ENCODE measurements around the gene BRINP3.

The BRINP3 gene

DNA sequence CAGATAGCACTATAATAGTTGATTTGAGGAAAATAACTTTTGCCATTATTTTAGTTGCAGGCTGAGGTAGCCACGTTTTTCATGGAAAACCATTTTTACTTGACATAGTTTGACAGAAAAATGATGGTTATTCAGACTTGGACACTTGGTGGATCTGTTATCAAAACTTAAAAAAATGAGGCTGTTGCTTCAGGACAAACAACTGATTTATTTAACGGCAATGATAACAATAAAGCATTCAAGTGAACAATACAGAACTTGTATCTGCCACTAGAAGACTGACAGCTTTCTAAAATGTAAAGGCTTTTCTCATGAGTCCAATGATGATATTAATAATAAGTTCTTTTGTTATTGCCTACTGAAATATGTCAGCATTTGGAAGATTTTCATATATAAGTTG is 322.9 kb downstream of the BRINP3 start:
- TF ChIP-seq, protein P1, sequence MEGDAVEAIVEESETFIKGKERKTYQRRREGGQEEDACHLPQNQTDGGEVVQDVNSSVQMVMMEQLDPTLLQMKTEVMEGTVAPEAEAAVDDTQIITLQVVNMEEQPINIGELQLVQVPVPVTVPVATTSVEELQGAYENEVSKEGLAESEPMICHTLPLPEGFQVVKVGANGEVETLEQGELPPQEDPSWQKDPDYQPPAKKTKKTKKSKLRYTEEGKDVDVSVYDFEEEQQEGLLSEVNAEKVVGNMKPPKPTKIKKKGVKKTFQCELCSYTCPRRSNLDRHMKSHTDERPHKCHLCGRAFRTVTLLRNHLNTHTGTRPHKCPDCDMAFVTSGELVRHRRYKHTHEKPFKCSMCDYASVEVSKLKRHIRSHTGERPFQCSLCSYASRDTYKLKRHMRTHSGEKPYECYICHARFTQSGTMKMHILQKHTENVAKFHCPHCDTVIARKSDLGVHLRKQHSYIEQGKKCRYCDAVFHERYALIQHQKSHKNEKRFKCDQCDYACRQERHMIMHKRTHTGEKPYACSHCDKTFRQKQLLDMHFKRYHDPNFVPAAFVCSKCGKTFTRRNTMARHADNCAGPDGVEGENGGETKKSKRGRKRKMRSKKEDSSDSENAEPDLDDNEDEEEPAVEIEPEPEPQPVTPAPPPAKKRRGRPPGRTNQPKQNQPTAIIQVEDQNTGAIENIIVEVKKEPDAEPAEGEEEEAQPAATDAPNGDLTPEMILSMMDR (IDR thresholded peaks at IDR 0.05; ENCODE audit: borderline replicate concordance, insufficient read depth, low read depth, low read length) = no peak
- H3K4me3 ChIP-seq (ENCODE audit: low read depth, low read length) = no peak overlapping the region

DNA sequence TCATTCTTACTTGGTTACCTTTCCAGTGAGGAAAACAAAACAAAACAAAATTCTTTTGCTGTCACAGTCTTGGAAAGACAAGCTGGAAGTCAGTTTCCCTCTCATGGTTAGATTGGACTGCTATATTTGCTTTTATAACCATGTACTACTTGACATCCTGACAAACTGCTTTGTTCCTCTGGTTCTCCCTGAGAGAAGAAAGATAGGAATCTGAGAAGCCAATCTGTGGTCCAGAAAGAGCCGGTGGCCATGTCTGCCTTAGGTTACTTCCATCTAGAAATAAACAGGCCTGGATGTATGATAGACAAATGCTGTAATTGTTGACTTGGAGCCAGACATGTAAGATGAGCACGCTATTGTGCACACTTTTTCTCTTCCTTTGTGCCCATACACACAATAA is 330.0 kb downstream of the BRINP3 start:
- TF ChIP-seq, protein P1 (IDR thresholded peaks at IDR 0.05; ENCODE audit: borderline replicate concordance, insufficient read depth, low read depth, low read length) = no peak

GRCh38 chr1:190144650-190145049 is 333.0 kb downstream of the BRINP3 start:
- no peak overlapping the region for H3K4me3 ChIP-seq (ENCODE audit: low read depth, low read length)
- TF ChIP-seq, protein P1 (IDR thresholded peaks at IDR 0.05; ENCODE audit: borderline replicate concordance, insufficient read depth, low read depth, low read length) = no peak

More for the DNA sequence above, 330.0 kb downstream of the BRINP3 start:
- no peak overlapping the region for H3K4me3 ChIP-seq (ENCODE audit: low read depth, low read length)

DNA sequence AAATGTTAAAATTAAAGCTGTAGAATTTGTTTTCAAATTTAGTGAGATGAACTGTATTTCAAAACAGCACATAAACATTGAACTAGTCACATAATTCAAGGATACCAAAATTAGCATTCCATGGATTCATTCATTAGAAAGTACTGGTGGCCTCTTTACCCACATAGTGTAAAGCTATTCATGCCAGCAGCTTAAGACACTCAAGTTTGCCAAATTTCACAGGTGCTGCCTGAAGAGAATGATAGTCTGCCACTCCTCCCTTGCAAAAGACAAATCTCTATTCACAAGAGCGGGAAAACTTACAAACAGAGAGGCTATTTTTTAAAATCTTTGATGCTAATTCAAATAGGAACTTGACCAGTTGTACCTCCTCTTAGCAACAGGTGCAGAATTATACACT is 337.0 kb downstream of the BRINP3 start:
- TF ChIP-seq, protein P1 (IDR thresholded peaks at IDR 0.05; ENCODE audit: borderline replicate concordance, insufficient read depth, low read depth, low read length) = no peak

DNA sequence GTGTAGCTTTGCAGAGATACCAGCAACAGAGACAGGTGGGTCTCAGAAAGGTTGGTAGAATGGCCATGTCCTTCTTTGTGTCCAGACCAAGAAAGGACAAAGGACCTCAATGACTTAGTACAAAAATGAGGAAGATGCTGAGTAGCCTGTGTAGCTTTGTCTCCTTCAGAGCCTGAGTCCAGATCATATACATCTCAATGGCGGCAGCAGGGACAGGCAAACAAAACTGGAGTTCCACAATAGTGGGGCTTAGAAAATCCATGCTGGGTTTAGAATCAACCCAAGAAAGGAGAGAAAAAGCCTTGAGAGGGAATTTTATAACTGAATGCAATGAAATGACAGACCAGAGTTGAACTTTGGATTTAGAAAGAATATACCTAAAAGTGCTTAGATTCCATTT is 339.0 kb downstream of the BRINP3 start:
- H3K4me3 ChIP-seq (ENCODE audit: low read depth, low read length) = no peak overlapping the region
- TF ChIP-seq, protein P1 (IDR thresholded peaks at IDR 0.05; ENCODE audit: borderline replicate concordance, insufficient read depth, low read depth, low read length) = no peak

More for the DNA sequence above, 337.0 kb downstream of the BRINP3 start:
- H3K4me3 ChIP-seq (ENCODE audit: low read depth, low read length) = no peak overlapping the region

DNA sequence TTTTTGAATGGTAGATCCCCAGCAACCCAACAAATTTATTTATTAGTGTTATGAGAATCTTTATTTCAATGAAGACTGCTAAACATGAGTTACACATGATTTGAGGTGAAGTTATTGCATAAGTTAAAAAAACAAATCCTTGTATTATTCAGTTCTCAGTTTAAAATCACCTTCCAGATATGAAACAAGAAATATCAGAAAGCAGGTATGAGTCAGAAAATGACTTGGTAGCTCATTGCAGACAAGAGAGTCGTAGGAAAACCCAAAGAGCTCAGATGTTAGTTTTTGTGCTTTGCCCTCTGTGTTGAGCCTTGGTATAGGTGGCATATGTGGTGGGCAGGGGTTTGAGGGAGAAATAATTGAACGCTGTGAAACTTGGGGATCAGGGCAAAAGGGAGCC is 339.4 kb downstream of the BRINP3 start:
- H3K4me3 ChIP-seq (ENCODE audit: low read depth, low read length) = no peak overlapping the region
- TF ChIP-seq, protein P1 (IDR thresholded peaks at IDR 0.05; ENCODE audit: borderline replicate concordance, insufficient read depth, low read depth, low read length) = no peak

GRCh38 chr1:190129366-190129765 is 348.3 kb downstream of the BRINP3 start:
- TF ChIP-seq, protein P1 (IDR thresholded peaks at IDR 0.05; ENCODE audit: borderline replicate concordance, insufficient read depth, low read depth, low read length) = no peak
- no peak overlapping the region for H3K4me3 ChIP-seq (ENCODE audit: low read depth, low read length)
